K562 (cell line): Measurements from ENCODE around the gene CS.
"Not testable (repeated sequence)": the region's sequence is repeated elsewhere in the genome, so short reads cannot be mapped to it uniquely, and the experiment has no call there.

Experiments used
- EZH2 ChIP-seq: IDR thresholded peaks from 2 replicates; pipeline ENCODE4 v1.6.1; 2012; ENCODE audit warnings: low read depth, mild to moderate bottlenecking, inconsistent platforms, low read length, borderline replicate concordance
- JUN ChIP-seq, 2 experiments: sonication (generic) in 1 of 2; formaldehyde crosslinking in 1 of 2; IDR thresholded peaks; 2 replicates each; pipeline versions ENCODE4 v1.6.1 to v1.8.0; 2012 to 2022; ENCODE audit warnings: borderline replicate concordance in 2 of 2, mild to moderate bottlenecking in 2 of 2, improper control_type of control experiment in 1 of 2, low read depth in 1 of 2, low read length in 1 of 2, missing genetic modification reagents in 1 of 2
- ZFP36 ChIP-seq: fragments of 150-350 bp; IDR thresholded peaks from 2 replicates; pipeline ENCODE4 v1.6.1; 2018; ENCODE audit warnings: low read length, low read depth; ENCODE audit not compliant: partially characterized antibody
- ZFPM2 ChIP-seq: fragments of 250-450 bp; sonication (Bioruptor Pico); IDR thresholded peaks from 2 replicates; pipeline ENCODE4 v1.5.1; 2022; ENCODE audit warnings: mild to moderate bottlenecking
- TF ChIP-seq, protein P1 (sequence below): sonication (generic); formaldehyde crosslinking; IDR thresholded peaks from 2 replicates; pipeline ENCODE4 v1.8.1; 2023; ENCODE audit warnings: mild to moderate bottlenecking, missing genetic modification reagents
- TF ChIP-seq, protein P2 (sequence below), 3 experiments: IDR thresholded peaks in 2 of 3; conservative IDR thresholded peaks in 1 of 3; 2 replicates each; pipeline ENCODE4 v1.5.1; 2011 to 2012; ENCODE audit warnings: low read length in 3 of 3, mild to moderate bottlenecking in 3 of 3, control low read depth in 2 of 3, improper control_type of control experiment in 1 of 3, inconsistent platforms in 1 of 3, low read depth in 1 of 3, mixed read lengths in 1 of 3, moderate library complexity in 1 of 3; ENCODE audit not compliant: insufficient read depth in 2 of 3

DNA sequence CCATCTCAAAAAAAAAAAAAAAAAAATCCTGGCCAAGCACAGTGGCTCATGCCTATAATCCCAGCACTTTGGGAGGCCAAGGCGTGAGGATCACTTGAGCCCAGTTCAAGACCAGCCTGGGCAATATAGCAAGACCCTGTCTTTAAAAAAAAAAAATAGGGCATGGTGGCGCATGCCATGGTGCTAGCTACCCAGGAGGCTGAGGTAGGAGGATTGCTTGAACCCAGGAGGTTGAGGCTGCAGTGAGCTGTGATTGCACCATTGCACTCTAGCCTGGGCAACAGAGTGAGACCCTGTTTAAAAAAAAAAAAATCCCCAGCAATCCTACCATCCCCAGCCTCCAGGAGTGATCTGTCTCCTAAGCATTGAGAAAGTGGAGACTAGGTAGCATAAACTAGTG lies 42.2 kb upstream of the CS start:
- not testable (repeated sequence) for TF ChIP-seq EZH2; ZFPM2 (CRISPR knock-in tag); ZFP36; JUN (IDR thresholded peaks at IDR 0.05; ENCODE audit: borderline replicate concordance, low read depth, low read length); JUN (CRISPR knock-in tag; IDR thresholded peaks at IDR 0.05; ENCODE audit: borderline replicate concordance)
- TF ChIP-seq, protein P1, sequence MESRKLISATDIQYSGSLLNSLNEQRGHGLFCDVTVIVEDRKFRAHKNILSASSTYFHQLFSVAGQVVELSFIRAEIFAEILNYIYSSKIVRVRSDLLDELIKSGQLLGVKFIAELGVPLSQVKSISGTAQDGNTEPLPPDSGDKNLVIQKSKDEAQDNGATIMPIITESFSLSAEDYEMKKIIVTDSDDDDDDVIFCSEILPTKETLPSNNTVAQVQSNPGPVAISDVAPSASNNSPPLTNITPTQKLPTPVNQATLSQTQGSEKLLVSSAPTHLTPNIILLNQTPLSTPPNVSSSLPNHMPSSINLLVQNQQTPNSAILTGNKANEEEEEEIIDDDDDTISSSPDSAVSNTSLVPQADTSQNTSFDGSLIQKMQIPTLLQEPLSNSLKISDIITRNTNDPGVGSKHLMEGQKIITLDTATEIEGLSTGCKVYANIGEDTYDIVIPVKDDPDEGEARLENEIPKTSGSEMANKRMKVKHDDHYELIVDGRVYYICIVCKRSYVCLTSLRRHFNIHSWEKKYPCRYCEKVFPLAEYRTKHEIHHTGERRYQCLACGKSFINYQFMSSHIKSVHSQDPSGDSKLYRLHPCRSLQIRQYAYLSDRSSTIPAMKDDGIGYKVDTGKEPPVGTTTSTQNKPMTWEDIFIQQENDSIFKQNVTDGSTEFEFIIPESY (CRISPR knock-in tag): not testable (repeated sequence)
- TF ChIP-seq, protein P2, sequence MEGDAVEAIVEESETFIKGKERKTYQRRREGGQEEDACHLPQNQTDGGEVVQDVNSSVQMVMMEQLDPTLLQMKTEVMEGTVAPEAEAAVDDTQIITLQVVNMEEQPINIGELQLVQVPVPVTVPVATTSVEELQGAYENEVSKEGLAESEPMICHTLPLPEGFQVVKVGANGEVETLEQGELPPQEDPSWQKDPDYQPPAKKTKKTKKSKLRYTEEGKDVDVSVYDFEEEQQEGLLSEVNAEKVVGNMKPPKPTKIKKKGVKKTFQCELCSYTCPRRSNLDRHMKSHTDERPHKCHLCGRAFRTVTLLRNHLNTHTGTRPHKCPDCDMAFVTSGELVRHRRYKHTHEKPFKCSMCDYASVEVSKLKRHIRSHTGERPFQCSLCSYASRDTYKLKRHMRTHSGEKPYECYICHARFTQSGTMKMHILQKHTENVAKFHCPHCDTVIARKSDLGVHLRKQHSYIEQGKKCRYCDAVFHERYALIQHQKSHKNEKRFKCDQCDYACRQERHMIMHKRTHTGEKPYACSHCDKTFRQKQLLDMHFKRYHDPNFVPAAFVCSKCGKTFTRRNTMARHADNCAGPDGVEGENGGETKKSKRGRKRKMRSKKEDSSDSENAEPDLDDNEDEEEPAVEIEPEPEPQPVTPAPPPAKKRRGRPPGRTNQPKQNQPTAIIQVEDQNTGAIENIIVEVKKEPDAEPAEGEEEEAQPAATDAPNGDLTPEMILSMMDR (IDR thresholded peaks at IDR 0.05 in 2 of 3, conservative IDR thresholded peaks at IDR 0.05 in 1 of 3; ENCODE audit: insufficient read depth in 2 of 3, low read depth in 1 of 3, low read length in 3 of 3): not testable (repeated sequence)
